Neural crest cell (in vitro differentiated cells): ENCODE data around the gene RANBP3L. TPM values are rescaled to one million over a fixed set of nuclear protein-coding genes. Genes with fewer than 3 reads are reported as not detected.

Experiments
- DNase-seq: peaks from one replicate; pipeline ENCODE4 v3.0.0; 2021; ENCODE audit warnings: low read depth, mixed read lengths, low spot score
- H3K27ac Mint-ChIP-seq: one replicate; pipeline ENCODE4 v1.8.0; 2021; ENCODE audit warnings: mild to moderate bottlenecking, mixed read lengths; ENCODE audit not compliant: unreplicated experiment
- H3K27me3 Mint-ChIP-seq: 2 replicates; pipeline ENCODE4 v1.8.0; 2021; ENCODE audit warnings: low read depth, mild to moderate bottlenecking, mixed read lengths
- H3K36me3 Mint-ChIP-seq: 2 replicates; pipeline ENCODE4 v1.8.0; 2021; ENCODE audit warnings: low read depth, mild to moderate bottlenecking, mixed read lengths
- H3K4me1 Mint-ChIP-seq: 2 replicates; pipeline ENCODE4 v1.8.0; 2021; ENCODE audit warnings: mixed read lengths
- H3K4me3 Mint-ChIP-seq: one replicate; pipeline ENCODE4 v1.8.0; 2021; ENCODE audit warnings: mild to moderate bottlenecking, mixed read lengths
- H3K9me3 Mint-ChIP-seq: 2 replicates; pipeline ENCODE4 v1.8.0; 2021; ENCODE audit warnings: mixed read lengths
- CTCF ChIP-seq: fragments of 200-600 bp; sonication (generic); conservative IDR thresholded peaks from 2 replicates; pipeline ENCODE4 v1.5.0; 2021; ENCODE audit warnings: antibody characterized with exemption, mild to moderate bottlenecking
- total RNA-seq: library from RNA; stranded (reverse); gene quantifications from 2 replicates; pipeline ENCODE4 v1.2.1, GENCODE V29; 2021

The RANBP3L gene
- total RNA-seq, 1 donor from 2014 or later, result not detected

- no peaks in the 10 kb centered on the region for H3K4me1 Mint-ChIP-seq
- no peaks in the 10 kb centered on the region for H3K27me3 Mint-ChIP-seq
- DNase-seq, result no peak
- no peaks in the 10 kb centered on the region for H3K9me3 Mint-ChIP-seq
- H3K27ac Mint-ChIP-seq, result no peak overlapping the region
- no peaks in the 10 kb centered on the region for H3K36me3 Mint-ChIP-seq
- no peak for TF ChIP-seq CTCF
- no peak overlapping the region for H3K4me3 Mint-ChIP-seq
These were observed 48.1 kb downstream of the RANBP3L start for GRCh38 chr5:36253575-36253974.

- TF ChIP-seq CTCF, result no peak
- no peaks in the 10 kb centered on the region for H3K27me3 Mint-ChIP-seq
- H3K27ac Mint-ChIP-seq, result no peak overlapping the region
- H3K4me1 Mint-ChIP-seq, result no peaks in the 10 kb centered on the region
- DNase-seq, result no peak
- no peak overlapping the region for H3K4me3 Mint-ChIP-seq
- H3K9me3 Mint-ChIP-seq, result no peaks in the 10 kb centered on the region
- H3K36me3 Mint-ChIP-seq, result no peaks in the 10 kb centered on the region
These were observed 48.9 kb downstream of the RANBP3L start for GRCh38 chr5:36252722-36253365.

- Mint-ChIP-seq H3K27me3 (no peaks in the 10 kb centered on the region), H3K4me3 (no peak overlapping the region), H3K9me3 (no peaks in the 10 kb centered on the region), H3K27ac (no peak overlapping the region), H3K36me3 (no peaks in the 10 kb centered on the region), H3K4me1 (no peaks in the 10 kb centered on the region)
- no peak for DNase-seq
- no peak for TF ChIP-seq CTCF
These were observed 50.5 kb downstream of the RANBP3L start for GRCh38 chr5:36251218-36251617.

GRCh38 chr5:36250427-36250826 lies 51.3 kb downstream of the RANBP3L start:
- Mint-ChIP-seq H3K4me3 (no peak overlapping the region), H3K4me1 (no peaks in the 10 kb centered on the region)

GRCh38 chr5:36246036-36246800 lies 55.5 kb downstream of the RANBP3L start:
- no peak for DNase-seq
- Mint-ChIP-seq H3K27me3 (no peaks in the 10 kb centered on the region), H3K27ac (no peak overlapping the region), H3K36me3 (peaks cover 2% of the 10 kb centered on the region), H3K4me3 (peak overlapping the region; percentile 42), H3K4me1 (peaks cover 16% of the 10 kb centered on the region), H3K9me3 (no peaks in the 10 kb centered on the region)
- TF ChIP-seq CTCF, result no peak

More at GRCh38 chr5:36250427-36250826, 51.3 kb downstream of the RANBP3L start:
- no peaks in the 10 kb centered on the region for H3K9me3 Mint-ChIP-seq
- DNase-seq, result no peak
- H3K36me3 Mint-ChIP-seq, result no peaks in the 10 kb centered on the region
- TF ChIP-seq CTCF, result no peak
- no peaks in the 10 kb centered on the region for H3K27me3 Mint-ChIP-seq
- no peak overlapping the region for H3K27ac Mint-ChIP-seq
